NCI-H2171 (cell line): Measurements from ENCODE around the gene STOX2.
A peak's percentile ranks its signal among the peaks of the same experiment; 100 is the strongest.
"Not testable (repeated sequence)": the region's sequence is repeated elsewhere in the genome, so short reads cannot be mapped to it uniquely, and the experiment has no call there.

Experiments used
- DNase-seq: peaks from one replicate; lab custom pipeline; 2025; lab: John Stamatoyannopoulos, UW

STOX2 gene

DNA sequence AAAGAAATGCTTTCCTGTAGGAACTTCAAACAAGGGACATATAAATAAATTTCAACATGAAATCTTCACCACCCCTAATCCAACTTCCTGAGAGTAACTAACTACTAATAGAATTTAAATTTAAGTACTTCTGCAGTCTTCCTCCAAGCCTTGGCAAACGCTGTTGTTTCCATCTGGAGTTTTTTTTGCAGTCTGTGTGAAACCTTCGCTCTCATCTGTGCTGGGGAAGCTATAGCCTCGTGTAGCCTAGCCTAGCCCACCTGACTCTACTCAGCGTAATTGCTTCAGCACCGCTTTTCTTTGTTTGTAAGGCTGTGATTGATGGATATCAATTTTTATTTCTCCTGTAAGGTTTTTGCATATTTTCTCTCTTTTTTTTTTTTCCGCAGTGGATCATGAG lies 30.9 kb downstream of the STOX2 start:
- no peak for DNase-seq

GRCh38 chr4:183936574-183937345 lies 31.7 kb downstream of the STOX2 start:
- DNase-seq, result no peak

GRCh38 chr4:183940864-183941263 lies 35.8 kb downstream of the STOX2 start:
- DNase-seq, result no peak

DNA sequence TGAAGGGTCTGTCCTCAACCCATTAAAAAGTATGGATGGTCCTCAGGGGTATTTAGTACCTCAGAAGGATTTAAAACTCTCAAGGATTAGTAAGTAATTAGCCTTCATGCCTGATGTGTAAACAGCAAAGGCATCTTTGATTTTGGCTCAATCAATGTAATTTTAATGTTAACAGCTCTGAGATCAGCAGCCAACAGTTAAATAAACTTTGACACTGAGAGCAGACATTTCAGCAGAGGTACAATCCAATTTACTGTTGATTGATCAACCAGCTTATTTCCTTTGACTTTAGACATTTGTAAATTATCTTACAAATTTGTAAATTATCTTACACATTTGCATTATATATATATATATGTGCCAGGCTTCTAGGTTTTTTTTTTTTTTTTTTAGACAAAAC lies 36.9 kb downstream of the STOX2 start:
- DNase-seq, result no peak

- DNase-seq, result no peak
These were observed 40.6 kb downstream of the STOX2 start for GRCh38 chr4:183945741-183946140.

- no peak for DNase-seq
These were observed 45.4 kb downstream of the STOX2 start for GRCh38 chr4:183950536-183950935.

DNA sequence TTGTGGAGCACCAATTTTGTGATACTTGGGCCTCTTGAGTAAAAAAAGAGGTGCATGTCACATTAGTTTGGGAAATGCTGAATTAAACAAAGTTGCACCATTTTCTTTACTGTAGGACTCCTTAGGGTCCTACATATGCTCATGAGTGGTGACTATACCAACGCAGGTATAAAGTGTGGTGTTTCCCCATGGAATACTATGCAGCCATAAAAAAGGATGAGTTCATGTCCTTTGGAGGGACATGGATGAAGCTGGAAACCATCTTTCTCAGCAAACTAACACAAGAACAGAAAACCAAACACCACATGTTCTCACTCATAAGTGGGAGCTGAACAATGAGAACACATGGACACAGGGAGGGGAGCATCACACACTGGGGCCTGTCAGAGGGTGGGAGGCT lies 47.5 kb downstream of the STOX2 start:
- DNase-seq, result not testable (repeated sequence)

GRCh38 chr4:183959319-183960045 lies 54.4 kb downstream of the STOX2 start:
- DNase-seq, result no peak

- DNase-seq, result peak; percentile 65
These were observed 54.9 kb downstream of the STOX2 start for GRCh38 chr4:183960046-183960420.

- DNase-seq, result peak; percentile 45
These were observed 55.9 kb downstream of the STOX2 start for GRCh38 chr4:183960962-183961541.

GRCh38 chr4:183961795-183962194 lies 56.7 kb downstream of the STOX2 start:
- DNase-seq, result no peak

- DNase-seq, result no peak
These were observed 57.3 kb downstream of the STOX2 start for GRCh38 chr4:183962419-183962818.

GRCh38 chr4:183966371-183966770 lies 61.3 kb downstream of the STOX2 start:
- DNase-seq, result no peak

GRCh38 chr4:183967266-183967665 lies 62.2 kb downstream of the STOX2 start:
- no peak for DNase-seq

DNA sequence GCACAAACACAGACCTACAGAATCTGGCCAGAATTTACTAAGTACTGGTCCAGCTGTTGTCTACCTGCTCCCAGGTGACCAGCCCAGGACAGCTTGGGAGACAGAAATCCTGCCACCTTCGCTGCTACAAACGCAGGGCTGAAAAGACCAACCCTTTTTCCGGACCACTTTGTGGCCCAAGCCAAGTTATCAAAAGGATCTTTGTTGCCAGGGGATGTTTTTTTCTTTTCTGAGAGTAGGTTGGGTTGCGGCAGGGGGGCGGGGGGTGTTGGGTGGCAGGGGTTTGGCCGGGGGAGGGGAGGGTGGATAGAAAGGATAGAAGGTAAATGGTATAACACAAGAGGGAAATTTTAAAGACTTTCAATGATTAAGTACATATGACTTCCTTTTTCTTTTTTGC lies 63.4 kb downstream of the STOX2 start:
- DNase-seq, result no peak

GRCh38 chr4:183968931-183969330 lies 63.8 kb downstream of the STOX2 start:
- DNase-seq, result no peak

DNA sequence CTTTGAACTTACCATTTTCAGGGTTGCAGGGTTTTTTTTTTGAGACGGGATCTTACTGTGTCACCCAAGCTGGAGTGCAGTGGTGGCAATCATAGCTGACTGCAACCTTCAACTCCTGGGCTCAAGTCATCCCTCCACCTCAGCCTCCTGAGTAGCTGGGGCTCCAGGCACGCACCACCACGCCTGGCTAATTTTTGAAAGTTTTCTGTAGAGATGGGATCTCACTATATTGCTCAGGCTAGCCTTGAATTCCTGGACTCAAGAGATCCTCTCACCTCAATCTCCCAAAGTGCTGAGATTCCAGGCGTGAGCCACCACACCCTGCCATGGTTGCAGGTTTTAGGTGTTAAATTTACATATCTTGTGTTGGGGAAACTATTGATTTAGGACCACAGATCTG lies 64.5 kb downstream of the STOX2 start:
- no peak for DNase-seq

DNA sequence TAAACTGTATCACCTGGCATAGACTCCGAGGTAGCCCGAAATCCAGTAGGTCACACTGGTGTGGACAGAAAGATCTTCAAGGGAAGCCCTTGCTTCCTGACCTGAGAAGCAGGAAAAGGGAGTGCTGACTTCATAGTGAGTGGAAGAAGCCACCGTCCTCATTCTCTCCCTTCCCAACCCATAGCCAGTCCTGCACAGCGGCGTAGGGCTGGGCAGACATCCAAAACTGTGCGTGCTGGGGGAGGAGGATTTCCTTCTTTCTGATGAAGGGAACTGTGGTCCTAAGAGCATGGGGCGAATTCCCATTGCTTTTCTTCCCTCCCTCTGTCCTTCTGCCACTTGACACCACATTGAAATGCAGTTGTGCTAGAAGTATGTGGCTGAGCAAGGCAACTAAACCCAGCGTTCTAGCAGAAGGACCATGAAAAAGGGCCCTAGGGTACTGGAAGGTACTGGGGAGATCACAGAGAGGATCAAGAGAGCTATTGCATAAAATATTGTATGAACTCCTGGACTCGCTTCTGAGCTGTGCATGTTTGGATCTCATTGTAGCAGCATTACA lies 66.9 kb downstream of the STOX2 start:
- no peak for DNase-seq

DNA sequence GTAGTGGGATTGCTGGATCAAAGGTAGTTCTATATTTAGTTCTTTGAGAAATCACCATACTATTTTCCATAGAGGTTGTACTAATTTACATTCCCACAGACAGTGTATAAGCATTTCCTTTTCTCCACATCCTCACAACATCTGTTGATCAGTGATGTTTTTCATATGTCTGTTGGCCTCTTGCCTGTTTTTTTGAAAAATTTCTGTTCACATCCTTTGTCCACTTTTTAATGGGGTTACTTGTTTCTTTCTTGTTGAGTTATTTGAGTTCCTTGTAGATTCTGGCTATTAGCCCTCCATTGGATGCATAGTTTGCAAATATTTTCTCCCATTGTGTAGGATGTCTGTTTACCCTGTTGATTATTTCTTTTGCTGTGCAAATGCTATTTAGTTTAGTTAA lies 72.6 kb downstream of the STOX2 start:
- DNase-seq, result no peak

- no peak for DNase-seq
These were observed 79.5 kb downstream of the STOX2 start for GRCh38 chr4:183984566-183984965.

DNA sequence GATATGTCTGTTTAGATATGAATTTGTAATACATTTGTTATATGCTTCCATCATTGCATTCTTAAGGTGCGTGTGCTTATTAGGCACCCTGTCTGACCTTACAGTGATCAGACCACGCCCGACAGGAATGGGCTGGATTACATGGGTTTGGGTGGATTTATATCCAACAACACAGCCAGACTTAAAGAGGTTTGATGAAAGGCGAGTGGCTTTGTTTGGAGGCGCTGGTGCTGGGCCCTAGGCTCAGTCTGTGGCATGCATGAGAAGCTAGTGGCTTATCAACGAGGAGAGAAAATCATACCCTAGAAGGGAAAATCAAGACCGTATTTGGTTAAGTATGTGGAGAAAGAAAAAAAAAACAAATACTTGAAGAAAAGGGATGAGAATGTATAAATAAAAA lies 80.7 kb downstream of the STOX2 start:
- DNase-seq, result no peak

- no peak for DNase-seq
These were observed 81.3 kb downstream of the STOX2 start for GRCh38 chr4:183986291-183986970.
